PC-3 (cell line): Measurements from ENCODE around the gene KMT2C. TPM values are rescaled to one million over a fixed set of nuclear protein-coding genes. Genes with fewer than 3 reads are reported as not detected.

Experiments used
- ATAC-seq: fragments of 200-7000 bp; cut with Tn5 transposase; 2 replicates; pipeline ENCODE4 v1.9.1; 2020; ENCODE audit warnings: mild to moderate bottlenecking, moderate library complexity
- BruUV-seq: library from RNA; stranded (reverse); fragments of 400-500 nt; replicated peaks from 2 replicates; lab custom pipeline; 2021; lab: Mats Ljungman, UMichigan
- CTCF ChIA-PET: fragments of 300-600 bp; sonication (Branson Sonifier 250); formaldehyde crosslinking; loops from one replicate; lab custom pipeline; 2022; ENCODE audit warnings: antibody characterized with exemption; lab: Charles Lee
- POLR2A ChIA-PET: fragments of 300-600 bp; sonication (Branson Sonifier 250); formaldehyde crosslinking; loops from one replicate; lab custom pipeline; 2022; ENCODE audit warnings: antibody characterized with exemption; ENCODE audit not compliant: unreplicated experiment; lab: Charles Lee
- DNase-seq: peaks from one replicate; pipeline ENCODE4 v3.0.0-alpha.2; 2015
- H2AFZ ChIP-seq: fragments of 300-600 bp; sonication (generic); 2 replicates; pipeline ENCODE4 v1.6.0; 2016; ENCODE audit warnings: antibody characterized with exemption, low read length
- H3F3A ChIP-seq: fragments of 300-600 bp; sonication (generic); one replicate; pipeline ENCODE4 v1.6.0; 2017; ENCODE audit warnings: antibody characterized with exemption, low read length, control low read depth, mild to moderate bottlenecking; ENCODE audit not compliant: unreplicated experiment
- H3K27ac ChIP-seq: fragments of 300-600 bp; sonication (generic); 2 replicates; pipeline ENCODE4 v1.5.1; 2016; ENCODE audit warnings: mild to moderate bottlenecking, low read length
- H3K27me3 ChIP-seq: fragments of 300-600 bp; sonication (generic); 2 replicates; pipeline ENCODE4 v1.6.1; 2016; ENCODE audit warnings: low read length, mixed read lengths
- H3K36me3 ChIP-seq: fragments of 300-600 bp; sonication (generic); 2 replicates; pipeline ENCODE4 v1.6.1; 2016; ENCODE audit warnings: low read depth, mixed run types, low read length, mixed read lengths
- H3K4me1 ChIP-seq: fragments of 300-600 bp; sonication (generic); 2 replicates; pipeline ENCODE4 v1.5.1; 2016; ENCODE audit warnings: low read length; ENCODE audit not compliant: insufficient read depth
- H3K4me2 ChIP-seq: fragments of 300-600 bp; sonication (generic); 2 replicates; pipeline ENCODE4 v1.6.0; 2016; ENCODE audit warnings: low read length
- H3K4me3 ChIP-seq: fragments of 300-600 bp; sonication (generic); 2 replicates; pipeline ENCODE4 v1.5.1; 2016; ENCODE audit warnings: mild to moderate bottlenecking, low read length, mixed read lengths
- H3K79me2 ChIP-seq: fragments of 300-600 bp; sonication (generic); 2 replicates; pipeline ENCODE4 v1.6.1; 2017; ENCODE audit warnings: low read length, mixed read lengths
- H3K9ac ChIP-seq: fragments of 300-600 bp; sonication (generic); 2 replicates; pipeline ENCODE4 v1.6.0; 2016; ENCODE audit warnings: mild to moderate bottlenecking, low read length
- H3K9me2 ChIP-seq: fragments of 300-600 bp; sonication (generic); replicated peaks from 2 replicates; pipeline ENCODE4 v1.6.1; 2016; ENCODE audit warnings: mixed run types, low read length, mixed read lengths
- H3K9me3 ChIP-seq: fragments of 300-600 bp; sonication (generic); 2 replicates; pipeline ENCODE4 v1.6.1; 2016; ENCODE audit warnings: low read length, mixed read lengths
- H4K20me1 ChIP-seq: fragments of 300-600 bp; sonication (generic); 2 replicates; pipeline ENCODE4 v1.6.1; 2016; ENCODE audit warnings: low read length, mixed read lengths
- CTCF ChIP-seq: fragments of 300-600 bp; sonication (generic); conservative IDR thresholded peaks from 2 replicates; pipeline ENCODE4 v1.5.1; 2017; ENCODE audit warnings: antibody characterized with exemption, low read depth, mild to moderate bottlenecking, low read length
- EZH2 ChIP-seq: fragments of 300-600 bp; sonication (generic); IDR thresholded peaks from one replicate; pipeline ENCODE4 v1.6.1; 2017; ENCODE audit warnings: antibody characterized with exemption, mild to moderate bottlenecking, low read length; ENCODE audit not compliant: unreplicated experiment
- EZH2phosphoT487 ChIP-seq: fragments of 300-600 bp; sonication (generic); IDR thresholded peaks from 2 replicates; pipeline ENCODE4 v1.6.1; 2018; ENCODE audit warnings: mild to moderate bottlenecking, antibody characterized with exemption, low read length, borderline replicate concordance
- intact Hi-C: fragments of 100-400 bp; cut with micrococcal nuclease; formaldehyde crosslinking; loops from 2 replicates; pipeline ENCODE4 v1.9.0; 2023
- total RNA-seq: library from RNA; depleted of rRNA; stranded (reverse); fragments of >200 nt; gene quantifications from 2 replicates; pipeline ENCODE4 v1.2.3, GENCODE V29; 2014

KMT2C gene
- total RNA-seq, 1 experiment from 2014 or later: 15.3 TPM

GRCh38 chr7:152419473-152420429 is 16.1 kb downstream of the KMT2C start:
- peaks cover 95% of the 10 kb centered on the region for H3K79me2 ChIP-seq
- H2AFZ ChIP-seq: no peak overlapping the region
- ATAC-seq: peak; percentile 71
- no peak overlapping the region for H3K27ac ChIP-seq
- H3K4me1 ChIP-seq: no peaks in the 10 kb centered on the region
- ChIA-PET CTCF (no interaction called here), POLR2A (no interaction called here)
- no TSS peak for BruUV-seq
- no peaks in the 10 kb centered on the region for H3K9me2 ChIP-seq
- H3K36me3 ChIP-seq: no peaks in the 10 kb centered on the region
- H3K9ac ChIP-seq: no peak overlapping the region
- H3K27me3 ChIP-seq: no peaks in the 10 kb centered on the region
- H3K4me2 ChIP-seq: no peak overlapping the region
- no peaks in the 10 kb centered on the region for H3K9me3 ChIP-seq
- intact Hi-C loops: no loop called here
- no peaks in the 10 kb centered on the region for H3F3A ChIP-seq
- H3K4me3 ChIP-seq: no peak overlapping the region
- DNase-seq: no peak
- TF ChIP-seq EZH2 (no peak), EZH2phosphoT487 (no peak), CTCF (no peak)
- peaks cover 13% of the 10 kb centered on the region; the same call in 1 of the 2 replicates for H4K20me1 ChIP-seq

- intact Hi-C loops: no loop called here
- ATAC-seq (no peak), DNase-seq (no peak)
- Histone ChIP-seq H3K4me1 (no peaks in the 10 kb centered on the region), H3K4me2 (no peak overlapping the region), H3K9me3 (no peaks in the 10 kb centered on the region), H3K27me3 (no peaks in the 10 kb centered on the region), H3K27ac (no peak overlapping the region), H3K9me2 (no peaks in the 10 kb centered on the region), H3K4me3 (no peak overlapping the region), H4K20me1 (peaks cover 5% of the 10 kb centered on the region; the same call in 1 of the 2 replicates), H3K9ac (no peak overlapping the region), H3K36me3 (no peaks in the 10 kb centered on the region), H3F3A (no peaks in the 10 kb centered on the region), H3K79me2 (peaks cover 74% of the 10 kb centered on the region), H2AFZ (no peak overlapping the region)
- ChIA-PET CTCF (interaction anchor here (0.6 kb wide), 1 partner anchor 292 kb away, joined by 3 read pairs; no protein-coding TSS in a partner anchor), POLR2A (no interaction called here)
- TF ChIP-seq EZH2 (no peak), EZH2phosphoT487 (no peak), CTCF (no peak)
- no TSS peak for BruUV-seq
These were observed 21.0 kb downstream of the KMT2C start for GRCh38 chr7:152414779-152415178.

GRCh38 chr7:152411389-152411788 is 24.4 kb downstream of the KMT2C start:
- H4K20me1 ChIP-seq: no peaks in the 10 kb centered on the region
- CTCF ChIA-PET: no interaction called here
- H3K36me3 ChIP-seq: no peaks in the 10 kb centered on the region
- no peaks in the 10 kb centered on the region for H3K27me3 ChIP-seq
- intact Hi-C loops: no loop called here
- no peaks in the 10 kb centered on the region for H3K9me2 ChIP-seq
- DNase-seq (no peak), ATAC-seq (no peak)
- H3K4me2 ChIP-seq: no peak overlapping the region
- peaks cover 48% of the 10 kb centered on the region for H3K79me2 ChIP-seq
- no peaks in the 10 kb centered on the region for H3K4me1 ChIP-seq
- no peak overlapping the region for H3K9ac ChIP-seq
- H3F3A ChIP-seq: no peaks in the 10 kb centered on the region
- no peak for TF ChIP-seq CTCF
- no peak for TF ChIP-seq EZH2
- no peak for TF ChIP-seq EZH2phosphoT487
- no peak overlapping the region for H2AFZ ChIP-seq
- H3K27ac ChIP-seq: no peak overlapping the region
- no peak overlapping the region for H3K4me3 ChIP-seq
- peaks cover 3% of the 10 kb centered on the region; the same call in 1 of the 2 replicates for H3K9me3 ChIP-seq
- POLR2A ChIA-PET: no interaction called here
- BruUV-seq: no TSS peak
